ENCODE measurements around the gene AEBP1. TPM values are rescaled to one million over a fixed set of nuclear protein-coding genes. Genes with fewer than 3 reads are reported as not detected.
A peak's percentile ranks its signal among the peaks of the same experiment; 100 is the strongest.

The AEBP1 gene
- total RNA-seq, 1 donor from 2014 or later, result 65.0 TPM

DNA sequence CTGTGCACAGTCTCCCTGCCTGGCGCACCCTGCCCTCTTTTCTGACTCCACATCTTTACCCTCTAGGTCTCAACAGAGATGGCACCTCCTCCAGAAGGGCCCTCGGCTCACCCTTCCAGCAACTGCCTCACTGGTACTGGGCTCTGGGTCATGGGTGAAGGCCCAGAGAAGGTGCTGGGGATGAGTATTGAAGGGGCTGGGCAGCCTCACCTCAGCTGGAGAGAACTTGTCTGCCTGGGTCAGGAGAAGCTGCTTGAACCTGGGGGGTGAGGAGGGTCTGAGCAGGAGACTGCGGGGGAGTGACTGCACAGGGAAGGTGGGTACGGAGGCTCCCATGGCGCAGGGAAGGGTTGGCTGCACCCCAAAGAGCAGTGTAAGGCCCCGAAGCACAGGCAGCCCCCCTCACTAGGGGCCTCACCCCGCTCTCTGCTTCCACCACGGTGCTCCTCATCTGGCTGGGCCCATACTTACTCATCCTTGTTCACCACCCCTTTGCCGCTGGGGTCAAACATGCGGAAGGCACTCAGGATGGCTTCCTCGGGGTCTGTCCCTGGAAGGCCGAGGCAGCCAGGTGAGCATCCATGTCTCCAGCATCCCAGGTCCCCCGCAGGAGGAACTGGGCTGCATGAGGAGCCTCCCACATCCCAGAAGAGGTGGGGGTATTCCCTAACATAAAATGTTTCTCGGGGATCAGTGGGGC, 35.3 kb downstream of the AEBP1 start:
- no peak overlapping the region for H3K4me3 Mint-ChIP-seq (ENCODE audit: unreplicated experiment)
- Histone ChIP-seq H3K36me3 (ENCODE audit: insufficient read depth, low read length) (no peaks in the 10 kb centered on the region), H3K27ac (ENCODE audit: low read depth, low read length) (no peak overlapping the region), H3K4me3 (ENCODE audit: insufficient read depth, low read depth, low read length) (no peak overlapping the region), H3K79me2 (ENCODE audit: insufficient read depth, low read length) (no peaks in the 10 kb centered on the region), H3K4me2 (ENCODE audit: low read length) (no peak overlapping the region), H4K20me1 (ENCODE audit: insufficient read depth, low read length) (no peaks in the 10 kb centered on the region), H3K9ac (ENCODE audit: low read length) (no peak overlapping the region), H3K9me3 (ENCODE audit: insufficient read depth, low read depth, low read length) (no peaks in the 10 kb centered on the region), H3K4me1 (ENCODE audit: insufficient read depth, low read length) (no peaks in the 10 kb centered on the region), H2AFZ (ENCODE audit: low read depth, low read length) (no peak overlapping the region), H3K27me3 (ENCODE audit: insufficient read depth, low read length) (no peaks in the 10 kb centered on the region)
- no peaks in the 10 kb centered on the region for H3K36me3 Mint-ChIP-seq (ENCODE audit: low read depth, unreplicated experiment)
- no peak overlapping the region for H3K27ac Mint-ChIP-seq (ENCODE audit: unreplicated experiment)
- peaks cover 27% of the 10 kb centered on the region for H3K27me3 Mint-ChIP-seq (ENCODE audit: low read depth, unreplicated experiment)
- FAIRE-seq, result no peak
- H3K9me3 Mint-ChIP-seq (ENCODE audit: unreplicated experiment), result no peaks in the 10 kb centered on the region
- H3K4me1 Mint-ChIP-seq (ENCODE audit: low read depth, unreplicated experiment), result peaks cover 5% of the 10 kb centered on the region
- DNase-seq (ENCODE audit: low read depth), result no peak
- TF ChIP-seq, protein P1, sequence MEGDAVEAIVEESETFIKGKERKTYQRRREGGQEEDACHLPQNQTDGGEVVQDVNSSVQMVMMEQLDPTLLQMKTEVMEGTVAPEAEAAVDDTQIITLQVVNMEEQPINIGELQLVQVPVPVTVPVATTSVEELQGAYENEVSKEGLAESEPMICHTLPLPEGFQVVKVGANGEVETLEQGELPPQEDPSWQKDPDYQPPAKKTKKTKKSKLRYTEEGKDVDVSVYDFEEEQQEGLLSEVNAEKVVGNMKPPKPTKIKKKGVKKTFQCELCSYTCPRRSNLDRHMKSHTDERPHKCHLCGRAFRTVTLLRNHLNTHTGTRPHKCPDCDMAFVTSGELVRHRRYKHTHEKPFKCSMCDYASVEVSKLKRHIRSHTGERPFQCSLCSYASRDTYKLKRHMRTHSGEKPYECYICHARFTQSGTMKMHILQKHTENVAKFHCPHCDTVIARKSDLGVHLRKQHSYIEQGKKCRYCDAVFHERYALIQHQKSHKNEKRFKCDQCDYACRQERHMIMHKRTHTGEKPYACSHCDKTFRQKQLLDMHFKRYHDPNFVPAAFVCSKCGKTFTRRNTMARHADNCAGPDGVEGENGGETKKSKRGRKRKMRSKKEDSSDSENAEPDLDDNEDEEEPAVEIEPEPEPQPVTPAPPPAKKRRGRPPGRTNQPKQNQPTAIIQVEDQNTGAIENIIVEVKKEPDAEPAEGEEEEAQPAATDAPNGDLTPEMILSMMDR (IDR thresholded peaks at IDR 0.05; ENCODE audit: insufficient read depth, low read depth, low read length), result no peak
- TF ChIP-seq EZH2 (IDR thresholded peaks at IDR 0.05; ENCODE audit: insufficient read depth, low read length), result no peak

DNA sequence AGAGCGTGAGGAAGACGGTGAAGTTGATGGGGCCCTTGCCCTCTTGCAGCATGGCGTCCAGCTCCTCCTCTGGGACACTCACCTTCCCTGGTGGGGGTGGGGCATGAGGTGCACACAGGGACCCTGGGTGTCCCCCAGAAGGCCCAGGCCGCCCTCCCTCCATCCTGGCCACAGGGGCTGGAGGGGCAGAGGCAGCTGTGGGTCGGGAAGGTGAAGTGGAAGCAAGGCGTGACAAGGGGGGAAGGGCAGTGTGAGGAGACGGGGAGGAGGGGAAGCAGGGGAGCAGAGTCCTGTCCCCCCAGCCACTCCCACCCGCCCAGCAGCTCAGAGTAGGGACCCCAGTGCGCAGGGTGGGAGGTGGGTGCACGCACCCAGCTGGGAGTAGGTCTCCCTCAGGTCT, 36.2 kb downstream of the AEBP1 start:
- Histone ChIP-seq H3K36me3 (ENCODE audit: insufficient read depth, low read length) (no peaks in the 10 kb centered on the region), H3K4me3 (ENCODE audit: insufficient read depth, low read depth, low read length) (no peak overlapping the region), H3K27ac (ENCODE audit: low read depth, low read length) (no peak overlapping the region), H3K27me3 (ENCODE audit: insufficient read depth, low read length) (peaks cover 3% of the 10 kb centered on the region), H3K9ac (ENCODE audit: low read length) (no peak overlapping the region), H2AFZ (ENCODE audit: low read depth, low read length) (no peak overlapping the region), H3K4me2 (ENCODE audit: low read length) (no peak overlapping the region), H4K20me1 (ENCODE audit: insufficient read depth, low read length) (no peaks in the 10 kb centered on the region), H3K4me1 (ENCODE audit: insufficient read depth, low read length) (peaks cover 3% of the 10 kb centered on the region), H3K79me2 (ENCODE audit: insufficient read depth, low read length) (no peaks in the 10 kb centered on the region), H3K9me3 (ENCODE audit: insufficient read depth, low read depth, low read length) (no peaks in the 10 kb centered on the region)
- TF ChIP-seq, protein P1 (IDR thresholded peaks at IDR 0.05; ENCODE audit: insufficient read depth, low read depth, low read length), result no peak
- TF ChIP-seq EZH2 (IDR thresholded peaks at IDR 0.05; ENCODE audit: insufficient read depth, low read length), result no peak
- DNase-seq (ENCODE audit: low read depth), result no peak
- no peak for FAIRE-seq
- Mint-ChIP-seq H3K4me3 (ENCODE audit: unreplicated experiment) (no peak overlapping the region), H3K9me3 (ENCODE audit: unreplicated experiment) (no peaks in the 10 kb centered on the region), H3K27ac (ENCODE audit: unreplicated experiment) (no peak overlapping the region), H3K27me3 (ENCODE audit: low read depth, unreplicated experiment) (peaks cover 27% of the 10 kb centered on the region), H3K36me3 (ENCODE audit: low read depth, unreplicated experiment) (no peaks in the 10 kb centered on the region), H3K4me1 (ENCODE audit: low read depth, unreplicated experiment) (peaks cover 5% of the 10 kb centered on the region)

DNA sequence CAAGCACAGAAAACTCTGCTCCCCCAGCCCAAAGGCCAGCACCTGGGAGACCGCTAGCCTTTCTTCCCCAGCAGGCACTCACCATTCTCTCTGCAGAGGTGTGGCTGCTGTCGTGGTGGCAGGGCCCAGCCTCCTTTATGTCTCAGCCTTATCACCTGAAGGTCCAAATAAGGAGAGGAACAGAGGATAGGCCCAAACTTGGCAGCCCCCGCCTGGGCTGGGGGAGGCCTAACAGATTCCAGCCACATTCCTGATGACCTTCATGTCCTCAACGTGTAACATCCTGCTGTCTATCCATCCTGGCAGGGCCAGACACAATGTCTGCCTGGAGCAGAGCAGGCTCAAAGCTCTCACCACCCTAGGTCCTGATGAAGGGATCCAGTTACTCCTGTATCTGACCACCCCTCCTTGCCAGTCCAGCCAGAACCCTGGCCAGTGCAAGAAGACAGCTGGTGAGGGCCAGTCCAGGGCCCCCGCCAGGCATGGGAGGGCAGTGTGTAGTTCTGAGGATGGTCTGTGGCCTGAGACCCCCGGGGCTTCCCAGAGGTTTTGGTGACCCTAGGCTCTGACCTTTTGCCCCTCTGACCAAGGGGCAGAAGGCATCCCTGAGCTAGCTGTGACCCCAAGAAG, 37.2 kb downstream of the AEBP1 start, which contains the start of gene MYL7:
Gene MYL7 (minus strand): TSS at position 112 of the 630 bp plus-strand sequence. CDS start 27 bp downstream, at position 85.
- TF ChIP-seq, protein P1 (IDR thresholded peaks at IDR 0.05; ENCODE audit: insufficient read depth, low read depth, low read length), result no peak
- no peak for TF ChIP-seq EZH2 (IDR thresholded peaks at IDR 0.05; ENCODE audit: insufficient read depth, low read length)
- H3K27me3 Mint-ChIP-seq (ENCODE audit: low read depth, unreplicated experiment), result peaks cover 29% of the 10 kb centered on the region
- H3K4me3 Mint-ChIP-seq (ENCODE audit: unreplicated experiment), result peak within 1 kb of the TSS; percentile 20

More for the DNA sequence above, 37.2 kb downstream of the AEBP1 start, which contains the start of gene MYL7:
- H3K27ac ChIP-seq (ENCODE audit: low read depth, low read length), result no peak within 1 kb of the TSS
- no peaks in the 10 kb centered on the region for H3K36me3 Mint-ChIP-seq (ENCODE audit: low read depth, unreplicated experiment)
- peaks cover 5% of the 10 kb centered on the region for H3K4me1 Mint-ChIP-seq (ENCODE audit: low read depth, unreplicated experiment)
- H3K9ac ChIP-seq (ENCODE audit: low read length), result no peak within 1 kb of the TSS
- peaks cover 3% of the 10 kb centered on the region for H3K27me3 ChIP-seq (ENCODE audit: insufficient read depth, low read length)
- no peaks in the 10 kb centered on the region for H4K20me1 ChIP-seq (ENCODE audit: insufficient read depth, low read length)
- no peaks in the 10 kb centered on the region for H3K36me3 ChIP-seq (ENCODE audit: insufficient read depth, low read length)
- FAIRE-seq (no peak), DNase-seq (ENCODE audit: low read depth) (no peak)
- H3K4me2 ChIP-seq (ENCODE audit: low read length), result no peak within 1 kb of the TSS
- no peaks in the 10 kb centered on the region for H3K79me2 ChIP-seq (ENCODE audit: insufficient read depth, low read length)
- H3K4me3 ChIP-seq (ENCODE audit: insufficient read depth, low read depth, low read length), result no peak within 1 kb of the TSS
- H3K27ac Mint-ChIP-seq (ENCODE audit: unreplicated experiment), result peak within 1 kb of the TSS; percentile 18
- peaks cover 6% of the 10 kb centered on the region for H3K4me1 ChIP-seq (ENCODE audit: insufficient read depth, low read length)
- H3K9me3 Mint-ChIP-seq (ENCODE audit: unreplicated experiment), result no peaks in the 10 kb centered on the region
- no peaks in the 10 kb centered on the region for H3K9me3 ChIP-seq (ENCODE audit: insufficient read depth, low read depth, low read length)
- no peak within 1 kb of the TSS for H2AFZ ChIP-seq (ENCODE audit: low read depth, low read length)

Measured in astrocyte (in vitro differentiated cells and primary cell).